GM11168 (cell line): ENCODE results near the gene UNC5B.
"Not testable (repeated sequence)": the region's sequence is repeated elsewhere in the genome, so short reads cannot be mapped to it uniquely, and the experiment has no call there.

Experiments
- in situ Hi-C: fragments of 300-500 bp; cut with MboI; formaldehyde crosslinking; loops from one replicate; pipeline ENCODE4 v1.12.0; 2022; ENCODE audit warnings: low sequenced_read_pairs; ENCODE audit not compliant: unreplicated experiment

UNC5B gene

DNA sequence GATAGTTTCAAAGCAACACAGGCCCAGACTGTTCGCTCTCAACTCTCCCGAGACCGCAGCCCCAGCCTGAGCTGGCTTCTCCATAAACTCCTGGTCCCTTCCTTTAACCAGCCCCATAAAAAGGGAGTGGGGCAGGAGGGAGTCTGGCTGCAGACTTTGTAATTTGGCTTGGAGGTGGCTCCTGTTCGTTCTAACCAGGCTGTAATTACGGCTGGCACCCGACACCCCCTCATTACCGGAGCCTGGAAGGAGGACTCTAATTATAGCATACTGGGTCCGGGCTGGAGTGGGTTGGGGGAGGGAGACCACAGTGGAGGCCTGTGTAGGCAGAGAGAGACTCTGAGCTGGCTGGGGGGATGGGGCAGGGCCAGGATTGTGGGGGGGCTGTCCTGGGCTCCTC, 49.7 kb downstream of the UNC5B start:
- in situ Hi-C loops = no loop called here

GRCh38 chr10:71262817-71263216, 50.4 kb downstream of the UNC5B start:
- in situ Hi-C loops = no loop called here

DNA sequence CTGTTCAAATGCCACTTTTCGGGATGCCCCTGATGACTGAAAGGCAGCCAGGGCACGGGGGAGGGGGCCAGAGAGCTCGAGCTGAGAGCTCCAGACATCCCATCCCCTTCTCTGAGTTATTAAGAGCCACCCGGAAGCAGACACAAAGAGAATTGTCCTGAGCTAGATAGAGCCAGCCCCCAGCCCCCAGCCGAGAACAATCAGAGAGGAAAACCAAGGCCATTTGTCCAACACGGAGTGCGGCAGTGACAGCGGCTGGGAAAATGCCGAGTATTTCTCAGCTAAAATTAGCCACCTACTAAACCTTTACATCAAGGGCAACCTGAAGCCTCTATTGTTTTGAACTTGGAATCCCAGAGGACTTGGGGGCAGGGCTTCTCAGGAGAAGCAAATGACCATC, 51.0 kb downstream of the UNC5B start:
- in situ Hi-C loops = no loop called here

GRCh38 chr10:71264345-71265200, 52.2 kb downstream of the UNC5B start:
- in situ Hi-C loops = no loop called here

DNA sequence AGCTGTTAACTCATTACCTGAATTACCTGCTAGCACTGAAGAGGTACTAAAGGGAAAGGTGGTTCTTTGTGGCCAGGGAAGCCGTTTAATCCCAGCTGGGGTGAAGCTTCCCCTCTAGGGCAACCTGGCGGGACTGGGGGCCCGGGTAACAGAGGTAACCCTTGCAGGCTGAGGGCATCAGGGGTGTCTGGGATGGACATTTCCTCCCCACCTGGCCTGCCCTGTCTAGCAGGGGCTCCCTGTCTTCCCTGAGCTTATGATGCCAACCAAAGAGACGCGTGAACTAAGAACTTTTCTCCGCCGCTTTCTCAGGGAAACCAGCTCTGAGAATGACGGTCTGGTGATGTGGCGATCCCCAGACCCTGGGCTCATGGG, 52.8 kb downstream of the UNC5B start:
- in situ Hi-C loops = no loop called here

DNA sequence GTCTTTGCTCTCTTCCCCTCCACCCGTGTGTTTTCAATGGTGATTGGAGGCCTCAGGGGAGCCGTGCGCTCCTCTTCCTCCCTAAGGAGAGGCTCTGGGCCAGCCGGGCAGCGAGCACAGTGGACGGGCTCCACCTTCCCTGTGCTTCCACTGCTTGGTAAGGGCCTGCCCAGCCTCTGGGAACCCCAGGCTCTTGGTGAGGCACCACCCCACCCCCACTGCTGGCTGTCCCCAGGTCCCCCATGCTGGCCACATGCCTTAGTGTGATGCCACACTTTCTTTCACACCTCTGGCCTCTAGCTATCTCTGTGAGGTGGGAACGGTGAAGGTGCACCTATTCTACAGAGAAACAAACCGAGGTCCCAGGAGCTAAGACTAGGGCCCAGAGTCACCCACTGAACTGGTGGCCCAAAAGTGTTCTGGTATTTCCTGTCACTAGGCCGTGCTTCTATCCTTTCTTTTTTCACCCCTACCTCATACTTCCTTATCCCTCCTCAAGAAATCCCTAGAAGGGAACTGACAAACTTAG, 53.3 kb downstream of the UNC5B start:
- in situ Hi-C loops = no loop called here

GRCh38 chr10:71266147-71266917, 54.0 kb downstream of the UNC5B start:
- in situ Hi-C loops = no loop called here

- in situ Hi-C loops = no loop called here
These were observed 54.6 kb downstream of the UNC5B start for GRCh38 chr10:71266918-71267442.

- in situ Hi-C loops = no loop called here
These were observed 55.3 kb downstream of the UNC5B start for GRCh38 chr10:71267508-71268240.

GRCh38 chr10:71268247-71268691, 55.9 kb downstream of the UNC5B start:
- in situ Hi-C loops = no loop called here

GRCh38 chr10:71268758-71269157, 56.4 kb downstream of the UNC5B start:
- in situ Hi-C loops = no loop called here

DNA sequence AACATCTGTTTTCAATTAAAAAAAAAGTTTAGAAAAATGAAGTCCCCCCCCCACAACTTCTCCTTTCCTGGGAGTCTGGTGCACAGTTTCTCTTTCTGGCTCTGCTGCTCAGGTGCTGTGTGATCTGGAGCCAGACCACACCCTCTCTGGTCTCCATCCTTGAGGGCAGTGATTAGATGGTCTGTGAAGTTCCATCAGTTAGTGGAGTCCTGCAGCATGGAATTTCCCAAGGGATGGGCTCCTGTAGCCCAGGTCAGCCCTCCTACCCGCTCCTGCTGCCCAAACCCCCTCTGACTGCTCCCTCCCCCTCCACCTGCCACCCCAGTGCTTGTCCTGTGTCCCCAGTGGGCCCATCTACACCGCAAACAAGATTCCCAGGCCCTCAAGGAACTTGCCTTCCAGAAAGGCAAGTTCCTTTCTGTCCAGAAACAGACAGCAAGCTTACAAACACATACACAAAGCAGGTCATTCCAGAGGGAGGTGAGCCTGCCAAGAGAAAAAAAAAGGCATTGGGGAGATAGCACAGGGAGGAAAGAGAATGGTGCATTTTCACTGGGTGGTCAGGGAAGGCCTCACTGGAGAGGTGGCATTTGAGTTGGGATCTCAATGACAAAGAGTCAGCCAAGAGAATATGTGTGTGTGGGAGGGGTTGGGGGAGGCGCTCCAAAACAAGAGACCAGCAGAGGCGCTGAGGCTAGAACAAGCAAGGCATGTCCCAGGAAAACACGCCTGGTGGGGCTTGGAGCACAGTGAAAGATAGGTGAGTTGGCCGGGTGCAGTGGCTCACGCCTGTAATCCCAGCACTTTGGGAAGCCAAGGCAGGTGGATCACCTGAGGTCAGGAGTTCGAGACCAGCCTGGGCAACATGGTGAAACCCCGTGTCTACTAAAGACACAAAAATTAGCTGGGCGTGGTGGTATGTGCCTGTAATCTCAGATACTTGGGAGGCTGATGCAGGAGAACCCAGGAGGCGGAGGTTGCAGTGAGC, 57.2 kb downstream of the UNC5B start:
- in situ Hi-C loops = no loop called here

GRCh38 chr10:71270301-71271220, 58.2 kb downstream of the UNC5B start:
- in situ Hi-C loops = no loop called here

DNA sequence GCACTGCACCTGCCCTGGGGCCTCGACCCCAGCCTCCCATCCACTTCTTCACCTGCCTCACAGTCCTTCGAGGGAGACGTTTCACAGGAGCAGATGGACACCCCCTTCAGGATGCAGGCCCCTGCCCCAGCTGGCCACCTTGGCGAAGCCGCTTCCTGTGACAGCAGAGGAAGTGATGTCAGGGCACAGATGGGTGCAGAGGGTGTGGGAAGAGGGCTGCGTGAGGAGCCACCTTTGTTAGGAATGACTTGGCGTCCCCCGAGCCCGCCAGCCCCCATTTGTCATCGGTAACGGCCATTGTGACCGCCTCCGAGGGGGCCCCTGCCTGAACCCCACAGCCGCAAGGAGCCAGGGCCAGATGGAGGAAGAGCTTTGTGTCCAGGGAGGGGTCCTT, 59.3 kb downstream of the UNC5B start:
- in situ Hi-C loops = no loop called here

DNA sequence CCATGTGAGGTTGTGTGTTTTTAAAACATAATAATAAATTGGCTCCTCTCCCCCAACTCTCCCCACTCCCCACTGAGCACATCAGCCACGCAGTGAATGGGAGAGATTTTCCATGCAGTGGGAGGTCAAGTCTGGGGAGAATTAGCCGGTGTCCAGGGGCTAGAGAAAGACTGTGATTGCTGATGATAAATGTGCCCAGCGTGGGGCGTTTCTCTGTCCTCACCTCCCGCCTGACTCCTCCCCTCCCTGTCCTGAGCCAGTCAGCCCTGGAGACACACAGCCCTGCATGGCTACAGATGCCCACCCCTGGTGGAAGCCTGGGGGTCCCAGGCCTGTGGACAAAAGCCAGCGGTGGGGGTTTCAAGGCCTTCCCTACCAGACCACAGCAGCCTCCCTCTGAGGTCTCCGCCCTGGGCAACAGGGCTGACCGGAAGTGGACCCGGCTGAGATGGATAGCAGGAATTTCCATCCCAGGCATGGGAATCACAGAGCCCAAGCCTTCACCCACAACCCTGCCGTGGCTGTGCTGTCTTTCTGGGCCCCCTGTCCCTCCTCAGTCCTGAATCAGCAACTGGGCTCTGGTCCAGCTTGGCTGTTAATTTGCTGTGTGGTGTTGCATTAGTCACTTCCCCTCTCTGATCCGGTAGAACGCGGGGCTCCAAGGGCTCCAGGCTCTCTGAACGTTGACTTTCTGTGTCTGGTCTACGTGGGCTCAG, 59.8 kb downstream of the UNC5B start:
- in situ Hi-C loops = no loop called here

GRCh38 chr10:71272974-71273373, 60.6 kb downstream of the UNC5B start:
- in situ Hi-C loops = not testable (repeated sequence)

DNA sequence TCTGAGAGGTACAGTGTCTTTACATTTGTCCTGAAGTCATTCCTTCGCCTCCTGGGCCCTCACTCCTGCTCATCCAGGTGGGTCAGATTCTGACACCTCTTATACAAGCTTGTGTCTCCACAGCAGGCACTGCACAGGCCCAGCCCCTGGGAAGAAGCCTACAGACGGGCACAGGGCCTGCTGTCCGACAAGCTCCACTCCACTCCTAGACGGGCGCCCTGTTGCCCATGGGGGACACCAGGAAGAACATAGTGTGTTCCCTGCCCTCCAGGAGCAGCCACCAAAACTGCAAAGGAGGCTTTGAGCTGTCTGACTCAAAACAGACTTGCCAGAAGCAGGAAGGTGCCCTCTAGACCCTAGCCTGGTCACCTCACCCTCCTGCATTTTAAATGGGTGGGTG, 61.1 kb downstream of the UNC5B start:
- in situ Hi-C loops = no loop called here
